T-helper 17 cell (primary cell): ENCODE data around the gene NLRC5. TPM values are rescaled to one million over a fixed set of nuclear protein-coding genes. Genes with fewer than 3 reads are reported as not detected.
A peak's percentile ranks its signal among the peaks of the same experiment; 100 is the strongest.
"Not testable (repeated sequence)": the region's sequence is repeated elsewhere in the genome, so short reads cannot be mapped to it uniquely, and the experiment has no call there.

ENCODE experiments used
- ATAC-seq: fragments of 150-1000 bp; cut with Tn5 transposase; 2 replicates; pipeline ENCODE4 v1.10.0; 2021; ENCODE audit warnings: mild to moderate bottlenecking, moderate library complexity
- DNase-seq, 3 donors: peaks; one replicate each; pipeline versions ENCODE4 v3.0.0 to v3.0.0-alpha.2; 2020 to 2021
- H3K9me3 ChIP-seq: one replicate; pipeline ENCODE4 v1.7.0; 2013; ENCODE audit warnings: low read length, mild to moderate bottlenecking; ENCODE audit not compliant: control insufficient read depth, poor library complexity, severe bottlenecking
- H3K27ac Mint-ChIP-seq: one replicate; pipeline ENCODE4 v1.8.0; 2022; ENCODE audit warnings: mild to moderate bottlenecking, moderate library complexity, mixed read lengths
- H3K27me3 Mint-ChIP-seq: one replicate; pipeline ENCODE4 v1.8.0; 2022; ENCODE audit warnings: mixed read lengths
- H3K36me3 Mint-ChIP-seq: one replicate; pipeline ENCODE4 v1.8.0; 2022; ENCODE audit warnings: low read depth, mixed read lengths
- H3K4me1 Mint-ChIP-seq: one replicate; pipeline ENCODE4 v1.8.0; 2022; ENCODE audit warnings: mild to moderate bottlenecking, mixed read lengths
- H3K4me3 Mint-ChIP-seq: one replicate; pipeline ENCODE4 v1.8.0; 2022; ENCODE audit warnings: mild to moderate bottlenecking, moderate library complexity, mixed read lengths
- total RNA-seq, 4 donors: library from RNA in 2 of 4; stranded (reverse) in 2 of 4; gene quantifications; one replicate each; pipeline ENCODE4 v1.2.3 and lab custom pipeline; 2022 to 2026

The NLRC5 gene
- total RNA-seq, 2 donors from 2014 or later = 381 to 578 TPM

- DNase-seq (peak in 2 of 3 donors; percentile 39 to 45), ATAC-seq (peak; percentile 94)
- no peak overlapping the region for H3K4me3 Mint-ChIP-seq
- H3K4me1 Mint-ChIP-seq = peaks cover 38% of the 10 kb centered on the region
- no peaks in the 10 kb centered on the region for H3K9me3 ChIP-seq
- peak overlapping the region; percentile 93 for H3K27ac Mint-ChIP-seq
- no peaks in the 10 kb centered on the region for H3K27me3 Mint-ChIP-seq
- H3K36me3 Mint-ChIP-seq = no peaks in the 10 kb centered on the region
Measured at GRCh38 chr16:56970934-56971767, 18.2 kb upstream of the NLRC5 start.

- no peaks in the 10 kb centered on the region for H3K9me3 ChIP-seq
- H3K4me3 Mint-ChIP-seq = no peak overlapping the region
- H3K27ac Mint-ChIP-seq = peak overlapping the region; percentile 93
- peaks cover 40% of the 10 kb centered on the region for H3K4me1 Mint-ChIP-seq
- H3K27me3 Mint-ChIP-seq = no peaks in the 10 kb centered on the region
- no peaks in the 10 kb centered on the region for H3K36me3 Mint-ChIP-seq
- DNase-seq = no peak
- no peak for ATAC-seq
Measured at GRCh38 chr16:56971768-56972043, 17.7 kb upstream of the NLRC5 start.

- no peaks in the 10 kb centered on the region for H3K9me3 ChIP-seq
- H3K4me1 Mint-ChIP-seq = peaks cover 46% of the 10 kb centered on the region
- DNase-seq (no peak), ATAC-seq (no peak)
- no peaks in the 10 kb centered on the region for H3K36me3 Mint-ChIP-seq
- H3K27ac Mint-ChIP-seq = peak overlapping the region; percentile 93
- no peak overlapping the region for H3K4me3 Mint-ChIP-seq
- no peaks in the 10 kb centered on the region for H3K27me3 Mint-ChIP-seq
Measured at GRCh38 chr16:56972403-56973293, 16.7 kb upstream of the NLRC5 start.

- H3K27me3 Mint-ChIP-seq = no peaks in the 10 kb centered on the region
- no peak overlapping the region for H3K4me3 Mint-ChIP-seq
- H3K4me1 Mint-ChIP-seq = peaks cover 47% of the 10 kb centered on the region
- H3K27ac Mint-ChIP-seq = peak overlapping the region; percentile 93
- DNase-seq (no peak), ATAC-seq (no peak)
- no peaks in the 10 kb centered on the region for H3K9me3 ChIP-seq
- no peaks in the 10 kb centered on the region for H3K36me3 Mint-ChIP-seq
Measured at GRCh38 chr16:56973294-56973689, 16.1 kb upstream of the NLRC5 start.

GRCh38 chr16:56973899-56974298 lies 15.5 kb upstream of the NLRC5 start:
- Mint-ChIP-seq H3K27ac (peak overlapping the region; percentile 93), H3K4me1 (peaks cover 43% of the 10 kb centered on the region)
- not testable (repeated sequence) for H3K4me3 Mint-ChIP-seq, H3K36me3 Mint-ChIP-seq, DNase-seq, ATAC-seq, H3K27me3 Mint-ChIP-seq, H3K9me3 ChIP-seq

GRCh38 chr16:56974549-56975300 lies 14.6 kb upstream of the NLRC5 start:
- H3K27me3 Mint-ChIP-seq = no peaks in the 10 kb centered on the region
- no peaks in the 10 kb centered on the region for H3K9me3 ChIP-seq
- DNase-seq (no peak), ATAC-seq (no peak)
- no peak overlapping the region for H3K4me3 Mint-ChIP-seq
- H3K4me1 Mint-ChIP-seq = peaks cover 39% of the 10 kb centered on the region
- H3K27ac Mint-ChIP-seq = peak overlapping the region; percentile 93
- no peaks in the 10 kb centered on the region for H3K36me3 Mint-ChIP-seq

- DNase-seq (no peak), ATAC-seq (no peak)
- H3K4me3 Mint-ChIP-seq = no peak overlapping the region
- H3K4me1 Mint-ChIP-seq = peaks cover 42% of the 10 kb centered on the region
- no peaks in the 10 kb centered on the region for H3K36me3 Mint-ChIP-seq
- no peaks in the 10 kb centered on the region for H3K27me3 Mint-ChIP-seq
- peak overlapping the region; percentile 93 for H3K27ac Mint-ChIP-seq
- H3K9me3 ChIP-seq = no peaks in the 10 kb centered on the region
Measured at GRCh38 chr16:56975714-56976113, 13.6 kb upstream of the NLRC5 start.

GRCh38 chr16:56977216-56977615 lies 12.1 kb upstream of the NLRC5 start:
- peaks cover 47% of the 10 kb centered on the region for H3K4me1 Mint-ChIP-seq
- H3K9me3 ChIP-seq = no peaks in the 10 kb centered on the region
- H3K4me3 Mint-ChIP-seq = no peak overlapping the region
- no peak overlapping the region for H3K27ac Mint-ChIP-seq
- no peaks in the 10 kb centered on the region for H3K27me3 Mint-ChIP-seq
- DNase-seq = no peak
- H3K36me3 Mint-ChIP-seq = peaks cover 3% of the 10 kb centered on the region
- no peak for ATAC-seq

- Mint-ChIP-seq H3K27ac (peak overlapping the region; percentile 51), H3K27me3 (no peaks in the 10 kb centered on the region), H3K36me3 (peaks cover 3% of the 10 kb centered on the region), H3K4me1 (peaks cover 53% of the 10 kb centered on the region), H3K4me3 (no peak overlapping the region)
- DNase-seq (no peak), ATAC-seq (no peak)
- no peaks in the 10 kb centered on the region for H3K9me3 ChIP-seq
Measured at GRCh38 chr16:56977823-56978430, 11.4 kb upstream of the NLRC5 start.

- peak overlapping the region; percentile 51 for H3K27ac Mint-ChIP-seq
- H3K9me3 ChIP-seq = no peaks in the 10 kb centered on the region
- peaks cover 6% of the 10 kb centered on the region for H3K36me3 Mint-ChIP-seq
- H3K4me3 Mint-ChIP-seq = no peak overlapping the region
- ATAC-seq = no peak
- no peaks in the 10 kb centered on the region for H3K27me3 Mint-ChIP-seq
- no peak for DNase-seq
- peaks cover 52% of the 10 kb centered on the region for H3K4me1 Mint-ChIP-seq
Measured at GRCh38 chr16:56980201-56980535, 9.2 kb upstream of the NLRC5 start.

- DNase-seq (no peak), ATAC-seq (no peak)
- no peaks in the 10 kb centered on the region for H3K9me3 ChIP-seq
- no peak overlapping the region for H3K4me3 Mint-ChIP-seq
- peaks cover 6% of the 10 kb centered on the region for H3K36me3 Mint-ChIP-seq
- peaks cover 51% of the 10 kb centered on the region for H3K4me1 Mint-ChIP-seq
- peak overlapping the region; percentile 51 for H3K27ac Mint-ChIP-seq
- no peaks in the 10 kb centered on the region for H3K27me3 Mint-ChIP-seq
Measured at GRCh38 chr16:56980792-56981724, 8.3 kb upstream of the NLRC5 start.

- H3K4me1 Mint-ChIP-seq = peaks cover 49% of the 10 kb centered on the region
- ATAC-seq (no peak), DNase-seq (no peak)
- no peaks in the 10 kb centered on the region for H3K9me3 ChIP-seq
- no peaks in the 10 kb centered on the region for H3K27me3 Mint-ChIP-seq
- peak overlapping the region; percentile 61 for H3K27ac Mint-ChIP-seq
- H3K36me3 Mint-ChIP-seq = peaks cover 6% of the 10 kb centered on the region
- no peak overlapping the region for H3K4me3 Mint-ChIP-seq
Measured at GRCh38 chr16:56981729-56982271, 7.6 kb upstream of the NLRC5 start.
